SK-N-SH treated with all-trans-retinoic acid at 6 μM for 48 hours (cell line): ENCODE measurements around the gene UCHL5.

ENCODE experiments used
- ESRRG ChIP-seq: fragments of 250-450 bp; sonication (Bioruptor Pico); IDR thresholded peaks from 2 replicates; pipeline ENCODE4 v1.6.1; 2021; ENCODE audit warnings: mild to moderate bottlenecking
- TOX ChIP-seq: fragments of 250-450 bp; sonication (Bioruptor Pico); IDR thresholded peaks from 2 replicates; pipeline ENCODE4 v1.8.0; 2021; ENCODE audit warnings: mild to moderate bottlenecking, moderate library complexity, borderline replicate concordance
- ZFP30 ChIP-seq: fragments of 450-650 bp; formaldehyde crosslinking; IDR thresholded peaks from 2 replicates; pipeline ENCODE4 v1.5.0; 2022; ENCODE audit warnings: mild to moderate bottlenecking, moderate library complexity
- ZNF70 ChIP-seq: fragments of 450-650 bp; formaldehyde crosslinking; IDR thresholded peaks from 2 replicates; pipeline ENCODE4 v1.5.0; 2020; ENCODE audit warnings: mild to moderate bottlenecking, moderate library complexity
- TF ChIP-seq, protein P1 (sequence below): fragments of 250-450 bp; sonication (Bioruptor Pico); IDR thresholded peaks from 2 replicates; pipeline ENCODE4 v1.8.0; 2021; ENCODE audit warnings: low read depth, mild to moderate bottlenecking, moderate library complexity, borderline replicate concordance

DNA sequence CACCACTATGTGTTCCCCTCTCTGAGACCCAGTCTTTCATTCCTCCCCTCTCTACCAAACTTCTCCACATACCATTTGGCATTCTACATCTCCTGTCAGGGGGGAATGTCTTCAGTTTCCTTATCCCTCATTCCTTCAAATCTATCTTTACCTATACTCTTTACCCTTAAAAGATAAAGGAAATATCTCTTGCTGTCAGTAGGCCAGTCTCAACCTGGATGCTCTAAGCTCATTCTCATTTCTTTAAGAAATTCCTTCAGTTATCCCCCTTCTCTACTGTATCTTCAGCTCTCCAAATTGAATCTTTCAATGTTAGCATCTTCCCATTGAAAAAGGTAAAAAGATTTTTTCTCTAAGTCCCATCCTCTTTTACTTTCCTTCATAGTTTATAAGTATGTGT, 6.8 kb upstream of the UCHL5 start:
- TF ChIP-seq ESRRG (CRISPR knock-in tag) (no peak), TOX (CRISPR knock-in tag) (no peak), ZFP30 (CRISPR knock-in tag) (no peak), ZNF70 (no peak)
- TF ChIP-seq, protein P1, sequence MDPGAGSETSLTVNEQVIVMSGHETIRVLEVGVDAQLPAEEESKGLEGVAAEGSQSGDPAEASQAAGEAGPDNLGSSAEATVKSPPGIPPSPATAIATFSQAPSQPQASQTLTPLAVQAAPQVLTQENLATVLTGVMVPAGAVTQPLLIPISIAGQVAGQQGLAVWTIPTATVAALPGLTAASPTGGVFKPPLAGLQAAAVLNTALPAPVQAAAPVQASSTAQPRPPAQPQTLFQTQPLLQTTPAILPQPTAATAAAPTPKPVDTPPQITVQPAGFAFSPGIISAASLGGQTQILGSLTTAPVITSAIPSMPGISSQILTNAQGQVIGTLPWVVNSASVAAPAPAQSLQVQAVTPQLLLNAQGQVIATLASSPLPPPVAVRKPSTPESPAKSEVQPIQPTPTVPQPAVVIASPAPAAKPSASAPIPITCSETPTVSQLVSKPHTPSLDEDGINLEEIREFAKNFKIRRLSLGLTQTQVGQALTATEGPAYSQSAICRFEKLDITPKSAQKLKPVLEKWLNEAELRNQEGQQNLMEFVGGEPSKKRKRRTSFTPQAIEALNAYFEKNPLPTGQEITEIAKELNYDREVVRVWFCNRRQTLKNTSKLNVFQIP (CRISPR knock-in tag) = no peak
